Activated CD8-positive, alpha-beta memory T cell treated with anti-CD3 and anti-CD28 coated beads, Interleukin-2, amount 50 U/mL, for 24 hours (primary cell): ENCODE results near the gene APOD.
A peak's percentile ranks its signal among the peaks of the same experiment; 100 is the strongest.

ENCODE experiments used
- DNase-seq: peaks from one replicate; pipeline ENCODE4 v3.0.0-alpha.2; 2020; ENCODE audit errors: extremely low read depth

APOD gene

DNA sequence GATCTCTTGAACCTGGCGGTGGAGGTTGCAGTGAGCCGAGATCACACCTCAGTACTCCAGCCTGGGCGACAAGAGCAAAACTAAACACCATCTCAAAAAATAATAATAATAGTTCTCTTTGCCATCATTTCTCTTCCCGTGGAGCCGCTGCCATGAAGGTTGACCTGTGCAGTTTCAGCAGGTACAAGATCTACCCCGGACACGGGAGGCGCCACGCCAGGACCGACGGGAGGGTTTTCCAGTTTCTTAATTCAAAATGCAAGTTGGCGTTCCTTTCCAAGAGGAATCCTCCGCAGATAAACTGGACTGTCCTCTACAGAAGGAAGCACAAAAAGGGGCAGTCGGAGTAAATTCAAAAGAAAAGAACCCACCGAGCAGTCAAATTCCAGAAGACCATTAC is 29.3 kb downstream of the APOD start:
- no peak for DNase-seq

DNA sequence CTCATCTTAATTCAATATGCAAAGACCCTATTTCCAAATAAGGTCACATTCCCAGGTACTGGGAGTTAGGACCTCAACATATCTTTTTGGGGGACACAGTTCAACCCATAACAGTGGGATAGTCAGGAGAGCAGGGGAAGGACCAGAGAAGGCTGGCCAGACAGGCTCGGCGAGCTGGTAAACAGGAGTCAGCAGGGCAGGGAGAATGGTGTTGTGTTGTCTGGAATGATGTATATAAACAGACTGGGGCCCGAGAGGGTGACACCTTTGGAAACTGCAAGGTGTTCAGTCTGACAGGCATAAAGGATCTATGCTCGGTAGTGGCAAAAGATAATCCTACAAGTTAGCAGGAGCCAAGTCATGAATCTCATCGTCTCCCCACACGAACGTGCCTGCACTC is 30.5 kb downstream of the APOD start:
- DNase-seq: no peak

DNA sequence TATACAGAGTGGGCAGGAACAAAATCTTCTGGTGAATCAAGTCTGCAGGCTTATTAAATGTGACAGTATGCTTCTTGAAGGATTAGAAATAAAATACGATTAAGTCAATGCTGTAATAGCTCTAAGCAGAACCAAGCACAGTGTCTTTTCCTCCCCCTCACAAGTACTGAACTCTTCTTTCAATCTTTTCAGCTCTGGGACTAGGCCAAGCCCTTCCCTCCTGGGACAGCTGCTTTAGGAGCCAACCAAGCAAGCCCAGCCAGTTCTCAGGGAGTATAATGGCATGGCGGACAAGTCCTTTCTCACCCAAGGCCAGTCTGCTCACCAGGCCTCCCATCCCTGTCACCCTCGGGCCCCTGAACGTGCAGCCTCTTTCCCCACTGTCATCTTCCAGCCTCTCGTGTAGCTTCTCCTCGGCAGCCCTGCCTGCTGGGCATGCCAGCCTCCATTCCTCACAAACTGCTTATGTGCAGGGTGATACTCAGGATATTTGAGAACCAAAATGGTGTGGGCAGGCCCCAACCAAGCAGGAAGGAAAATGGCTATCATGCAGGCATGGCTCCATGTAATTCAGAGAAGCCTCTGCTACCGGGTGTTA is 32.3 kb downstream of the APOD start:
- DNase-seq: no peak

DNA sequence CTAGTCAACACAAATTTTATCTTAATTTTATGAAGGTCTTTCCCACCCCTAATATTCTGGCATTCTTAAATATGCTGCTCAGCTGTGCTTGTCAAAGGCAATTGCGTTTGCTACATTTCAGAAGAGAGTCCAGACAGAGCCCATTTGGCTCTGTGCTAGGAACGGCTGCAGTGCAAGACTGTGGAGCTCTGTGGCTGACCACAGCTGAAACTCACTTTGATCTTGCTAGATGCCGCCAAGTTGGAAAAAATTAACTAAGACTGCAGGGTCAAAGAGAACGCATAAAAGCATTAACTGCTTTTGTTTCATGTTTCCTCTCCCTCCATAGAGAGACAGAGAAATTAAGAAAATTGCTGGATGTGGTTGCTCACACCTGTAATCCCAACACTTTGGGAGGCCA is 33.0 kb downstream of the APOD start:
- DNase-seq: no peak

DNA sequence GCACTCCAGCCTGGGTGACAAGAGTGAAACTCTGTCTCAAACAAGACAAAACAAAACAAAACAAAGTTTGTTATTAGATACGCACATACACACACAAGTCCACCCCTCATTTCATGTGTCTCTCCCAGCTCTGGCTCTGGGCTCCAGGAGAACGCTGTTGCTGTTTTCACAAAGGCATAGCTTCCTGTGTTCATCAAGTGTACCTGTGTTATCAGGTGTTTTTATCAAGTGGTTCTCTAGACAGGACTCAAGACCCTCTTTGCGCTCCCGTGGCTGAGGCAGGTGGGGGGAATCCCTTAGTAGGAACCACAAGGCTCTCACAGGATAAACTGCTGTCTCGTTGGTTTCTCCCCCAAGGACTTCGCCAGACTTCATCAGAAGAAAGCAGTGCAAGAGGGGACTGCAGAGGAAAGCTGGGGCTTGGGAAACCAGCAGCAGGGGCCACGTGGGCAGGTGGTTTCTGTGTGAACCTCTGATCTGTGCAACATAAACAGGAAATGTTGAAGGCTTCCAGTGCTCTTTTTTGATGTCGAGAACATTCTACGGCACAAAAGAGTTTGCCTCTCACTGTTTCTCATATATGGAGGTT is 33.7 kb downstream of the APOD start:
- peak; percentile 63 for DNase-seq

DNA sequence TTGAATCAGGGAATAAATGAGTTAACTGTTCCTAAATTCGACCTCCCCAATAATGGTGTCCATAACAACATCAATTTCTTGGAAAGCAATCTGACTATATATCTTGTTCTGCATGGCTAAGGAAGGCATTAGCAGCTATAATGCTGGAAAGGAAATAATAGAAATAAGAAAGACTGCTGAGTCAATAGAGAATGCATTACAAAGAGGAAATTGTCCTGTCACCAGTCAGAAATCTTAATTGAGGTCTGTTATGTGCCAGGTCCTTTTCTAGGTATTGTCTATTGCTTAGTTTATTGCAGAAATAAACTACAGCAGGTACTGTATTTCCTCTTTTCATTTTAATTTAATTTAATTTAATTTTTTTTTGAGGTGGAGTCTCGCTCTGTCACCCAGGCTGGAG is 34.8 kb downstream of the APOD start:
- DNase-seq: no peak

DNA sequence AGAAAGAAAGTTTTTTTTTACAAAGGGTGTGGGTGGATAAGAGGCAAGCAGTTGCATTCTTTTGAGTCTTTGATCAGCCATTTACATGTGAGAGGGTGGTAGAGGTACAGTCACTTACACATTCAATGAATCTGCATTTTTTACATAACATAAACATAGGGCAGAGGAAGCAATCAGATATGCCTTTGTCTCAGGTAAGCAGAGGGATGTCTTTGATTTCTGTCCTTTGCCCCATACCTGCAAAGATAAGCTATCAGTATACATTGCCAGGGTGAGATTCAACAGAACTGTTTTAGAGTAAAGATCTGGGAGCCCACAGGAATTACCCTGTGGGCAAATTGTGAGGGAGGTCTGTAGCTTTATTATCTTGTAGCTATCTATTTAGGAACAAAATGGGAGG is 35.2 kb downstream of the APOD start:
- no peak for DNase-seq

DNA sequence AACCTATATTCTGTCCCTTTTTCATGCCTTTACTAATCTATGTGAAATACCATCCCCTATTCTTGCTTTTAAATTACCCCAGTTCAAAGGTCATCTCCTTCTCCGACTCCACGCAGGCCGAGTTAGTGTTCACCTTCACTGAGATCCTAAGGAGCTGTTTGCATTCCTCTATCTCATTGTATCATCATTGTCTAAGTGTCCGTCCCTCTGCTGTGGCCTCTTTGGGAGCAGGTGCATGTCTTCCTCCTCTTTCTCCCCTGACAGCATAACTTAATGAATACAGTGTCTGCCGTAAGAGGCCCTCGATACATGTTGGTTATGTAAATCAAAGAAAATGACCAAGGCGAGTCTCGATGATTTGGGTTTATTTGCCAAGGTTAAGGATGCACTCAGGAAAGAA is 35.7 kb downstream of the APOD start:
- no peak for DNase-seq

DNA sequence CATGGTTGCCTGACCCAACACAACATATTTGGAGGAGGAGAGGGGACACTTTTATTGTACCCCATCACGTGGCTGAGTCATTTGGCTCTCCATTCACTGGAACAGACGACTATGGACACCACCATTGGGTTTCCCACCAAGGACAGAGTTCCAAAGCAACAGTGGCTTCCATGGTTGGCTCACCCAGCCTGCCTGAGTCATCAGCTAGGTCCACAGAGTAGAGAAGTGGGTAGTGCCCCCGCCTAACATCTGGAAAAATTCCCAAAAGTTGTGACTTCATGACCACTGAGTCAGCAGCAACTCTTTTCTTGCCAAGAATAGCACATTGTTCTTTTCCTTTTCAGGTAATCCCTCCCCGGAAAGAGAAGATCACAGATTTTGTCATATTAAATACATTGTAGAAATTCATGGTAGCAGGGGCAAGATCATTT is 37.6 kb downstream of the APOD start:
- DNase-seq: no peak

DNA sequence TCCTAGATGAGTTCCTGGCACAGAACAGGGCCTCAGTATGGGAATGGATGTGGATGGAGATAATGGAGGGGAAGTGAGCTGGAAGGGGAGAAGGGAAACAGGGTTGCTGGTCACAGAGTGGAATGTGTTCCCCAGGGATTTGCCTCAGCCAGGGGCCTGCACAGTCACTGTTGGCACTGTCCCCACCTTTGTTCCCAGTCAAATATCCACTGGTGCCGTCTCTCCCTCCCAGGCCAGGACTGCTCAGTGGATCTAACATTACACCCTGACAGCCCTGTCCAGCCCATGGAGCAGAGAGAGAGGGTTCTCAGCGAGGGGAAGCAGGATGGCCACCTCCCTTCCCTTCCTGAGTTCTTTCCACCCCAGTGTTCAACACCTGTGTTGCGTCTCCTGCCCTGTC is 39.1 kb downstream of the APOD start:
- DNase-seq: no peak

DNA sequence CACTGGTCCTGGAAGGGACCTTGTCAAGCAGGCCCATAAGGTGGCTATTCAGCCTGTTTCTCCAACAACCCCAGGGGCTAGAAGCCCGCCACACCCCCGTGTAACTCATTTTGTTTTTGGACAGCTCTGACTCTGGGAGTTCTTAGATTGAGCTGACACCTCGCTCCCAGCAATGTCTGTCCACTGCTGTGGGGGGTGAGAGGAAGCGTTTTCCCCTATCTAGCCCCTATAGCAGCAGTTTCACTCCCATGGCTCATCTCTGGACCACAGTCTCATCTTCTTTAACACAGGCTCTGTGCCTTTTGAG is 39.6 kb downstream of the APOD start:
- no peak for DNase-seq

DNA sequence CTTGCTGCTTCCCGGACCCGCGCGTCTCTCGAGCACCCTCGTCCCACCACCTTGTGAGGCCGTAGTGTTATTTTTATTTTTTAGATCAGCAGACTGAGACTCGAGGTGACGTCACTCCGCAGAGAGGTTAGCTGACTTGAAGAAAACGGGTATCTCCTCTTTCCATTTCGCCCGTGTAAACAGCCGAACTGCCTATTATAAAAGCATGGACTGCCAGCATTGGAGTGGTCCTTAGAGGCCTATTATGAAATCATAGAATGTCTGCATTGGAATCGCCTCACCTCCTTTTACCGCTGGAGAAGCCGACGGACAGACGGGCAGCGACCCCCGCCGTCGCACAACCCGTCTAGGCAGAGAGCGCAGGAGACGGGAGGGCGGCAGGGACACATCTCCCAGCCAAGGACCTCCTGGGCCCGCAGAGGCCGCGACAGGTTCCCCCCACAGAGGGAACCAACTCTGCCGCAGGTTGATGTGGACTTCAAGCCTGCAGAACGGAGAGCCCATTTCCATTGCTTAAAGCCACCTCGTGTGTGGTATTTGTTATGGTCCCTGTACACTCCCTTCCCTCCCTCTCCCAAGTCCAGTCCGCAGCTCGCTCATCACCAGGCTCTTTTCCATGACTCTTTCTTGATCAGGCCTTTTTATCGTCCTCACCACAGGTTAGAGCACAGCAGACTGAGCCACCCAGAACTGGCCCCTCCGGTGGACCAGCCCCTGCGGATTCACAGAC is 40.1 kb downstream of the APOD start:
- no peak for DNase-seq

DNA sequence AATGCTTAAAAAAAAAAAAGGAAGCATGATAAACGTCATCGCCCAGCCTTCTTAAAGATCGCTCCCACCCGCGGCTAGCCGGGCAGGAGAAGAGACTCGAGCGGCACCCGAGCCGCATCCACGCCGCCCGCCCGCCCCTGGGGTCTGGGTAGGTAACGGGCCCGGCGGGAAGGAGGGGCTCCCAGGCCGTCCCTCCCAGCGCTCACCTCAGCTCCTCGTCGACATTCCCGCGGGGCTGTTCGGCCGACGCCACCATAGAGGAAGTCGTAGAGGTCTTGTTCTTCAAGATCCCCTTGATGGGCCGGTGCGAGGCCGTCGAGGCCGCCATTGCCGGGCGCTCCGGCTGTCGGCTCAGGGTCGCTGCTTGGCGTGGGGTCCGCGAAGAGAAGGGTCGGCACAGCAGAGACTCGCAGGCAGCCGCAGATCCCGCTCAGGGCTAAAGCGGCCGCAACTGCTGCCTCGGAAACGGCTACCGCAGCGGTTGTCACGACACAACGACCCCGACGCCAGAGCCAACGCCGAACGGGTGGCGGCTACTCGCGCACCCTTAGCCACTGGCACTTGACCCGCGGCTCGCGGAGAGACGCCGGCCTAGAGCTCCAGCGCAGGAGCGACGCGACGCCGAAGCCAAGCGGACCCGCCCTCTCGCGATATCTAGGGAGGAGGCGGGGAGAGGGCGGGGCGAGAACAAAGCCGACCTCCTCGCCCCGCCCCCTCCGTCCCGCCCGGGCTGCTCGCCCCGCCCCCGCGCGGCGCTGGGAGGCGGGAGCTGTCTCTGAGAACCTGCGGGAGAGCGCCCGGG is 40.8 kb downstream of the APOD start, which contains the start of gene PPP1R2:
PPP1R2 (minus strand) TSS at position 628 of the 802 bp plus-strand sequence; CDS start at position 328, 300 bp downstream.
- peak; percentile 63 for DNase-seq

DNA sequence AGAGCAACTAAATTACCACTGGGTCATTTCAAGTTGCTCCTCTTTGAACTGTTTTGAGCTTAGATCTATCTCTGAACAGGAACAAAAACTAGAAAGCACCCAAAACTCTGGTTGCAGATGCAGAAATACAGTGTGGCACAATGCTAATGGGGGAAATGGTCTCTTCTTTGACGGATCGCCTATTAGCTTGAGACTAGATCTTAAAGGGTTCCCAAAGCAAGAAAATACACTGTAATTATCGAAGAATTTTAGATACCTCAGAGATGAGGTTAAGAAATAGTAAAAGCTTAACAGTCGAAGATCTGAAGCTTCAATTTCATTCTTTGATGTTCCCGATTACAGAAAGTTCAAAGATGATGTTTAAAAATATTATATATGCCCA is 41.4 kb downstream of the APOD start:
- no peak for DNase-seq

DNA sequence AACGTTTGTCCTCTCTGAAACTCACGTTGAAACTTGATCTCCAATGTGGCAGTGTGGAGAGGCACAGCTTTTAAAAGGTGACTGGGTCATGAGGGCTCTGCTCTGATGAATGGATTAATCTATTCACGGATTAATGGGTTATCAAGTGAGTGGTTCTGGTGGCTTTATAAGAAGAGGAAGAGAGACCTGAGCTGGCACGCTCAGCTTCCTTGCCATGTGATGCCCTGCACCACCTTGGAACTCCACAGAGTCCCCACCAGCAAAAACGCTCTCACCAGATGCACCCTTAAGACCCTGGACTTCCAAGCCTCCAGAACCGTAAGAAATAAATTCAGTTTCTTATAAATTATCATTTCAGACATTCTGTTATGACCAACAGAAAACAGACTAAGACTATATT is 43.2 kb downstream of the APOD start:
- no peak for DNase-seq

DNA sequence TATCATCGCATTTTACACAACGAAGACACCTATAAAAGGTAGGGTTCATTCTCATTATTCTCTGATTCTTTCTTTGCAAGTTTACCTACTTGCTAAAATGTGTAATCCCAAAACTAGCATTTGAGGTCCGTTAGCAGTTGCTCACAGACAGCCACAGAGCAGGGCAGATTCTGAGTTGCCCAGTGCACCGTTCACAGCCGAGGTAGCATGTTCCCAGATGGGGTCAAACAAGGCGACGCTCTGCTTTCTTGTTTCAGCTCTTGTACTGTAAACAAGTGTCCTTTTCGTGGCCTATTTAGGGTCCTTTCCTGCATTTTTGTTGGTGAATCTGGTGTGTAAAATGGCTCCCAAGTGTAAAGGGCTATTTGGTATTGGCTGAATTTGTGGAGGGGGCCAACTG is 43.7 kb downstream of the APOD start:
- DNase-seq: no peak

DNA sequence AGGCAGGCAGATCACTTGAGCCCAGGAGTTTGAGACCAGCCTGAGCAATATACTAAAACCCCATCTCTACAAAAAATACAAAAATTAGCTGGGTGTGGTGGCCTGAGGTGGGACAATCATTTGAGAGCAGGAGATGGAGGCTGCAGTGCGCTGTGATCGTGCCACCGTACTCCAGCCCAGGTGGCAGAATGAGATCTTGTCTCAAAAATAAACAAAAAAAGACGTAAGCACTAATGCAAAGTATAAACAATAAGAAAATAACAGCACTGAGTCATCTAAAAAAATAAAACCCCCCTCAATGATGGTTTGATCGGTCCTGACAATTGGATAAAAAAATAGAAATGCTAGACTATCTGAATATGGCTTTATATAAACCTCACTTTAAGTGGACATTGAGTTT is 44.3 kb downstream of the APOD start:
- no peak for DNase-seq

DNA sequence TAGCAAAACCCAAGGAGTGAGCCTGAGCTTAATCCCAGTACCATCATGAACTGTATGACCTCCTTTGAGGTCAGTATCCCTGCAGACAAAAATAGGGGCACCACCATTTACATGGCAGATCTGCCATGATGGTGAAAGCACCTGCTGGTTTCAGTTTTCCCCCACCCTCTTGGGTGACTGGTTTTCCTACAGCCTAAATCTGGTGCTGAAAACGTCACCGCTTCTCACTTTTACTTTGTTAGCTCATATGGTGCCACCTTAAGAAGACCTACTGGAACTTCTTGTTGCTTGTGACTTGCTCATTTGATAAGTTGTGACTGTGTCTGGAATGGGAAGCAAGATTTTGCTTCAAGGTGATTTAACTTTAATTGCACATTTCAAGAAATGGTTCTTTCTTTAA is 45.7 kb downstream of the APOD start:
- DNase-seq: no peak

DNA sequence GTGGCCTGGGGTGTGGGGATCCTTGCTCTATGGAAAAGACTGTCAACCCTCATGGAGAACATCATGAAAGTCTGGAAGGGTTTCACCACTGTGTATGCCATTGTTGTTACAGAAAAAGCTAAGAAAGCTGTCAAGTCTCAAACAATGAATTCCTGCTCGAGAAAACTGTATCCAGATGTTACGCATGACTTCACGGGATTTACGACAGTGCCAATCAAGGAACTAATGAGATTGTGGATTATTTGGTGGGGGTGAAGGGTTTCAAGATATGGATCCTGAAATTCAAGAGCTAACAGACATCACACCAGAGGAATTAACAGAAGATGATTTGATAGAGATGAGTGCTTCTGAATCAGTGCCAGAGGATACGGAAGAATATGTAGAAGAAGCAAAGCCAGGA is 48.4 kb downstream of the APOD start:
- no peak for DNase-seq

DNA sequence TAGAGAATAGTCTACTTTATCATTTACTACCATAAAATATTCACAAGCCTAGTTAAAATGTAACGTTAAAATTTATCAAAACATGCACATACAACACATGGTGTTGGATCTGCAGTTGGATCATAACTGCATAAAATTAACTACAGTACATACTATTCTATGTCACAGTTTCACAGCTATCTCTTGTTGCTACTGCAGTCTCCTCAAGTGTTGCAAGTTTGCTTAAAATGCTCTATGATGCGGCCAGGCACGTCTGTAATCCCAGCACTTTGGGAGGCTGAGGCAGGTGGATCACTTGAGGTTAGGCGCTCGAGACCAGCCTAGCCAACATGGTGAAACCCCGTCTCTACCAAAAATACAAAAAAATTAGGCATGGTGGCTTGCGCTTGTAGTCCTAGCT is 50.9 kb downstream of the APOD start:
- no peak for DNase-seq

DNA sequence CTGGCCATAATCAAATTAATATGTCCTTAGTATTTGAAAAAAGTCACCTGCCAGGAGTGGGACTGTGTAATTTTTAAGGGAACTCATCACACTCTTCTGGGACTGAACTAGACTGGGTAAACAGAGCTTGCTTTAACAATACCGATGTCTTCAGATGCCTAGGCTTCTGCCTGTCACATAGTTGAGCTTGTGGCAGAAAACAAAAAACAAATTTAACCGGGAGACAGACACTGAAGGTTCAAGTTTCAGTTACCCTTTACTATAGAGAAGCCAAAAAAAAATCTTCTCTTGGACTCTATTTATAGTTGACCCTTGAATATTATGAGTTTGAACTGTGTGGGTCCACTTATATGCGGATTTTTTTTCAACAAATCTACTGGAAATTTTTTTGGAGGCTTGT is 51.4 kb downstream of the APOD start:
- no peak for DNase-seq

DNA sequence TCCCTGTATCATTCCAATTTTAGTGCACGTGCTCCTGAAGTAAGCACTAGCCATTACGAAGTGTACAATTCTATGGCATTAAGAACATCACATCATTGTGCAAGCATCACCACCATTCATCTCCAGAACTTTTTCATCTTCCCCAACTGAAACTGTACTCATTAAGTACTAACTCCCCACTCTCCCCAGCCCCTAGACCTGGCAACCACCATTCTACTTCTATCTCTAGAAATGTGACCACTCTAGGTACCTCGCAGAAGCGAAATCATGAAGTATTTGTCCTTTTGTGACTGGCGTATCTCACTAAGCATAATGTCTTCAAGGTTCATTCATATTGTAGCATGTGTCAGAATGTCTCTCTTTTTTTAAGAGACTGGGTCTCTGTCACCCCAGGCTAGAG is 52.1 kb downstream of the APOD start:
- DNase-seq: no peak

DNA sequence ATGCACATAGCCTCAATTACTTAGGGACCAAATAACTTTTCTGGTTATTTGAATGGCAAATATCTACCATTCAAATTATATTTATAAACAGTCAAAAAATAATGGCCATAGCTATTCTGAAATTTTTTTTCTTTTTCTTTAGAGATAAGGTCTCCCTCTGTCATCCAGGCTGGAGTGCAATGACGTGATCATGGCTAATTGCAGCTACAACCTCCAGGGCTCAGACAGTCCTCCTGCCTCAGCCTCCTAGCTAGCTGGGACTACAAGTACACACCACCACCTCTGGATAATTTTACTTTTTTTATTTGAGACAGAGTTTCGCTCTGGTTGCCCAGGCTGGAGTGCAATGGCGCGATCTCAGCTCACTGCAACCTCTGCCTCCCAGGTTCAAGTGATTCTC is 57.2 kb downstream of the APOD start:
- no peak for DNase-seq
